Right lobe of liver (tissue), 6 donors: Measurements from ENCODE around the gene PPAT. TPM values are rescaled to one million over a fixed set of nuclear protein-coding genes. Genes with fewer than 3 reads are reported as not detected.
"Not testable (repeated sequence)": the region's sequence is repeated elsewhere in the genome, so short reads cannot be mapped to it uniquely, and the experiment has no call there.

Source experiments
- ATAC-seq, 4 donors: fragments of 200-7000 bp; cut with Tn5 transposase; one replicate each; pipeline ENCODE4 v1.9.1; 2020; ENCODE audit warnings: mild to moderate bottlenecking in 4 of 4, moderate library complexity in 4 of 4
- DNase-seq, 3 donors: peaks; one replicate each; pipeline ENCODE4 v3.0.0-alpha.2; 2020
- H3K27ac ChIP-seq, 3 donors: fragments of 200-600 bp; one replicate each; pipeline ENCODE4 v1.8.0; 2022
- H3K27me3 ChIP-seq, 2 donors: fragments of 200-600 bp; one replicate each; pipeline ENCODE4 v1.8.0; 2022
- H3K36me3 ChIP-seq, 4 donors: fragments of 200-600 bp; sonication (generic) in 1 of 4; one replicate each; pipeline versions ENCODE4 v1.5.1 to v1.8.0; 2017 to 2022; ENCODE audit warnings: control low read depth in 1 of 4
- H3K4me1 ChIP-seq, 4 donors: fragments of 200-600 bp; sonication (generic) in 1 of 4; one replicate each; pipeline versions ENCODE4 v1.5.1 to v1.8.0; 2017 to 2022; ENCODE audit warnings: control low read depth in 1 of 4
- H3K4me3 ChIP-seq, 3 donors: fragments of 200-600 bp; one replicate each; pipeline ENCODE4 v1.8.0; 2022
- H3K9me3 ChIP-seq, 4 donors: fragments of 200-600 bp; sonication (generic) in 1 of 4; one replicate each; pipeline versions ENCODE4 v1.5.1 to v1.8.0; 2017 to 2022; ENCODE audit warnings: control low read depth in 1 of 4
- CTCF ChIP-seq, 4 donors: fragments of 200-600 bp in 3 of 4; fragments of 450-650 bp in 1 of 4; IDR thresholded peaks; one replicate each; pipeline versions ENCODE4 v1.5.1 to v1.8.0; 2016 to 2022; ENCODE audit warnings: antibody characterized with exemption in 4 of 4, mild to moderate bottlenecking in 2 of 4
- POLR2A ChIP-seq: fragments of 450-650 bp; IDR thresholded peaks from one replicate; pipeline ENCODE4 v1.6.1; 2017; ENCODE audit warnings: antibody characterized with exemption, mild to moderate bottlenecking
- WGBS: methylation state at CpG from one replicate; pipeline ENCODE4 v1.1.6; 2018; ENCODE audit warnings: low coverage, low lambda C conversion rate; ENCODE audit not compliant: insufficient coverage; ENCODE audit errors: missing lambda C conversion rate; 5-methylcytosine and 5-hydroxymethylcytosine counted together
- intact Hi-C, 2 donors: fragments of 100-400 bp; cut with DNase I; formaldehyde crosslinking; loops; one replicate each; pipeline versions ENCODE4 v1.11.2 to v1.14.1; 2022
- total RNA-seq, 6 experiments: library from RNA; depleted of rRNA in 2 of 6; stranded (reverse); fragments of >200 nt in 2 of 6; fragmentation: NEBNext Ultra II Directional in 3 of 6; extraction: Animal tissue kit (Norgen Biotek cat#: 25700) in 3 of 6; gene quantifications; one replicate each; pipeline versions ENCODE4 v1.1.0 to v1.2.4, GENCODE V29; 2016 to 2023
- donor health status: DM: no; HTN: yes; CAD: no.
- donor health status: DM: no; HTN: no; CAD: no.
- donor health status: DM: no; HTN: no; CAD: no.
- donor health status: DM: no; HTN: yes; CAD: no.
- donor health status: DM: no; HTN: yes; CAD: no.

PPAT gene
- total RNA-seq, 6 experiments from 2014 or later = 4.4 to 8.5 (median 7.1) TPM

GRCh38 chr4:56469489-56470210 lies 34.2 kb upstream of the PPAT start:
- WGBS = 49% methylated on average over 6 of the region's 6 CpGs
- TF ChIP-seq POLR2A (no peak), CTCF (IDR thresholded peaks at IDR 0.05) (no peak)
- DNase-seq = no peak
- H3K9me3 ChIP-seq = no peaks in the 10 kb centered on the region
- intact Hi-C loops = no loop called here
- no peak overlapping the region for H3K4me3 ChIP-seq
- H3K4me1 ChIP-seq = peaks cover 0 to 26% (median 6%) of the 10 kb centered on the region in 4 donors
- no peaks in the 10 kb centered on the region for H3K27me3 ChIP-seq
- no peak for ATAC-seq
- H3K27ac ChIP-seq = no peak overlapping the region
- H3K36me3 ChIP-seq = peaks cover 5 to 28% (median 16%) of the 10 kb centered on the region in 4 donors

GRCh38 chr4:56468097-56468422 lies 32.6 kb upstream of the PPAT start:
- Histone ChIP-seq H3K27me3 (no peaks in the 10 kb centered on the region), H3K9me3 (no peaks in the 10 kb centered on the region), H3K4me3 (peak overlapping the region; percentile 90 to 94 (median 93)), H3K27ac (peak overlapping the region; percentile 52 to 81 (median 63)), H3K4me1 (peaks cover 0 to 26% (median 6%) of the 10 kb centered on the region in 4 donors), H3K36me3 (peaks cover 5 to 19% (median 8%) of the 10 kb centered on the region in 4 donors)
- no peak for TF ChIP-seq POLR2A
- TF ChIP-seq CTCF (IDR thresholded peaks at IDR 0.05) = no peak
- intact Hi-C loops = no loop called here
- DNase-seq (peak in 1 of 3 donors; percentile 55), ATAC-seq (peak; percentile 72 to 82 (median 74))
- WGBS = 0% methylated on average over 10 of the region's 10 CpGs

GRCh38 chr4:56467284-56468096 lies 32.1 kb upstream of the PPAT start, which contains the start of gene SRP72:
TSS of gene SRP72 (plus strand) at chr4:56467617. CDS start at chr4:56467636, 19 bp downstream.
- no peak for TF ChIP-seq CTCF (IDR thresholded peaks at IDR 0.05)
- peak; percentile 64 for TF ChIP-seq POLR2A
- Histone ChIP-seq H3K4me1 (peaks cover 0 to 26% (median 6%) of the 10 kb centered on the region in 4 donors), H3K36me3 (peaks cover 3 to 13% (median 4%) of the 10 kb centered on the region in 4 donors), H3K27ac (peak within 1 kb of the TSS; percentile 52 to 81 (median 63)), H3K4me3 (peak within 1 kb of the TSS; percentile 90 to 94 (median 93)), H3K27me3 (no peaks in the 10 kb centered on the region), H3K9me3 (no peaks in the 10 kb centered on the region)
- intact Hi-C loops = no loop called here
- DNase-seq (peak; percentile 87 to 90 (median 89)), ATAC-seq (peak; percentile 97 to 99 (median 98))
- 1% methylated on average over 28 of the region's 62 CpGs for WGBS

- Histone ChIP-seq H3K27ac (peak overlapping the region; percentile 52 to 81 (median 63)), H3K9me3 (no peaks in the 10 kb centered on the region), H3K36me3 (peaks cover 2 to 8% (median 5%) of the 10 kb centered on the region in 4 donors), H3K27me3 (no peaks in the 10 kb centered on the region), H3K4me1 (peaks cover 0 to 26% (median 6%) of the 10 kb centered on the region in 4 donors), H3K4me3 (peak overlapping the region; percentile 90 to 94 (median 93))
- intact Hi-C loops = no loop called here
- no peak for DNase-seq
- 0% methylated on average over 8 of the region's 8 CpGs for WGBS
- TF ChIP-seq POLR2A (no peak), CTCF (IDR thresholded peaks at IDR 0.05) (no peak)
- peak in 1 of 4 donors; percentile 4 for ATAC-seq
Observed at GRCh38 chr4:56466910-56467283, 31.5 kb upstream of the PPAT start.

GRCh38 chr4:56466296-56466761 lies 30.9 kb upstream of the PPAT start:
- H3K27ac ChIP-seq = peak overlapping the region in 2 of 3 donors; percentile 52 to 81
- H3K4me1 ChIP-seq = peaks cover 0 to 26% (median 6%) of the 10 kb centered on the region in 4 donors
- H3K27me3 ChIP-seq, DNase-seq, intact Hi-C loops, H3K36me3 ChIP-seq, H3K9me3 ChIP-seq: not testable (repeated sequence)
- peak in 2 of 4 donors; percentile 21 to 52 for ATAC-seq
- H3K4me3 ChIP-seq = peak overlapping the region; percentile 90 to 94 (median 93)
- WGBS = 15% methylated on average over 6 of the region's 8 CpGs
